NCI-H146 (cell line): ENCODE measurements around the gene ABCD1.
"Not testable (repeated sequence)": the region's sequence is repeated elsewhere in the genome, so short reads cannot be mapped to it uniquely, and the experiment has no call there.

ENCODE experiments used
- DNase-seq: peaks from one replicate; lab custom pipeline; 2025; lab: John Stamatoyannopoulos, UW

ABCD1 gene

DNA sequence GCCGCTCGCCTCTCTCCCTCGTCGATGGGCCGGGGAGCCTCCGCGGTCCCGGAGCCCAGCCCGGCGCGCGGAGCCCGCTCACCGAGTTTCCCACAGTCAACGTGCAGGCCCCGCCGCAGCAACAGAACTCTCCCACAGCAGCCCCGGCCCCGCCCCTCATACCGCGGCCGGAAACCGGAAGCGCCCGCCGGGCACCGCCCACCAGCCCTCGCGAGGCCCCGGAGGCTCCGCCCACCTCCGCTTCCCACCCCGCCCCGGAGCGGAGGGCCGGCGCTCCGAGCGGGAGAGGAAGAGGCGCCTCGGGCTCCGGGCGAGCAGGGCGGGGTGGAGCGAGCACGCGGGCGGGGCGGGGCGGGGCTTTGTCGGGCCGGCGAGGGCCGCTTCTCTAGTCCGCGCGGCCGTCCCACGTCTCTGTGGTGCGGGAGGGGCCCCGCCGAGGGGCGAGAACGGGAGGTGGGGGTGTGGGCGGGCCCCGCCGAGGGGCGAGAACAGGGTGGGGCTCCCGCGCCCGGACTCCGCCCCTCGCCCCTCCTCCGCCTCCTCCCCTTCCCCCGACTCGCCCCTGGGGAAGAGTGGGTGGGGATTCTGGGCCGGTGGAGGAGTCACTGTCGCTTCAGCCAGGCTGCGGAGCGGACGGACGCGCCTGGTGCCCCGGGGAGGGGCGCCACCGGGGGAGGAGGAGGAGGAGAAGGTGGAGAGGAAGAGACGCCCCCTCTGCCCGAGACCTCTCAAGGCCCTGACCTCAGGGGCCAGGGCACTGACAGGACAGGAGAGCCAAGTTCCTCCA lies at the start of gene ABCD1, which contains the start of gene BCAP31:
Gene ABCD1, plus strand, starts transcription at position 605 of the 787 bp plus-strand sequence. CDS start 411 bp downstream, outside the sequence.
Gene BCAP31, minus strand, starts transcription at position 136 of the 787 bp plus-strand sequence. CDS start 1,143 bp downstream, outside the sequence.
- DNase-seq: peak; percentile 96

DNA sequence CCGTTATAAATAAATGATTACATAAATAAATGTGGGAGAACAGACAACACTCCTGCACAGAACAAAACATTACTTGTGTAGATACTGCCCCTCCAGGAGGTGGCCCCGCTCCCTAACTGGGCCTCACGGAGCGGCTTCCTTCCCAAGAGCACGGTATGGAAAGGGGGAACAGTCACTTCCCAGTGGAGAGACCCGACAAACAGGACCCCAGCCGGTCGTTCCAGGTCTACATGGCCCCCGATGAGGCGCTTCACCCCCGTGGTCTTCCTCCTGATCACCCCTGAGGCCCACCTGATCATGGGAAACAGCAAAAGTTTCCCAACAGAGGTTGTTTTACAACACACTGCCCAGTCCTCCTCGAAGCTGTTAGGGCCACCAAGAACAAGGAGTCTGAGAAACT lies 43.5 kb upstream of the ABCD1 start:
- no peak for DNase-seq

DNA sequence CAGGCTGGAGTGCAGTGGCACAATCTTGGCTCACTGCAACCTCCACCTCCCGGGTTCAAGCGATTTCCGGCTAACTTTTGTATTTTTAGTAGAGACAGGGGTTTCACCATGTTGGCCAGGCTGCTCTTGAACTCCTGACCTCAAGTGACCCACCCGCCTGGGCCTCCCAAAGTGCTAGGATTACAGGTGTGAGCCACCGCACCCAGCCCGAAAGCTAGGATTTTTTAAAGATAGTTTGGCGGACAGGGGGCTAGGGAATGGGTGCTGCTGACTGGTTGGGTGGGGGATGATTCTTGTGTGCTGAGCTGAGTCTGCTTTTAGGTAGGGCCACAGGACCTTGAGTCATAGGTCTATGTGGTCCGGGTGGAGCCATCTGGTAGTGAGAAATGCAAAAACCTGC lies 41.2 kb upstream of the ABCD1 start:
- not testable (repeated sequence) for DNase-seq

DNA sequence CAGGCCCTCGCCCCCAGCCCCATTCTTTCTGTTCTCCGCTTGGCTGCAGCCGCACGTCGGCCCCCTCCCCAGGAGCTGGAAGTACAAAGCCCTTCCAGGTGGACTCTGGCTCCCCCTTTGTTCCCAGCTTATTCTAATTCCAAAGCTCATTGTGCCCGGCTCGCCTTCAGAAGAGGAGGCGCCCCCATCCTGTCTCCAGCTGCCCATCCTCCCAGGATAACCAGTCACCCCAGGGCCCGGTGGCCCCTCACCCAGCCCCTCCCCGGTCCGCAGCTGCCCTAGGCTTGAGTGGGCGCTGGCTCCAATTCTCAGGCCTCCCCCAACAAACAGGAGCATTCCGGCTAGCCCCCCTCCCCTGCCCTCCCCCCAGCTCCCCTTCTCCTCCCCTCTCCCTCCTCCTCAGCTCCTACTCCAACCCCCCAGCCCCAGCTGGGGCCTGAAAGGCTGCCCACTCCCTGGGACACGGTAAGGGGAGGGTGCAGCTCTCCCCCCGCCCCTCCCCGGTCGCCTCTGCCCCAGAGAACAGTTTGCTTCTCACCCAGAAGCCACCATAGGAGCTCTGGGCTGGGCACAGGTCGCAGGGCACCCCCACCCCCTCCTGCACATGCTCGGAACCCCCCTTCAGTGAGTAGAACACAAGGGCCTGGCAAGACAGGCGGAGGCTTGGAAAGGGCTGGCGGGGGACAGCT lies 40.0 kb upstream of the ABCD1 start:
- peak; percentile 19 for DNase-seq

DNA sequence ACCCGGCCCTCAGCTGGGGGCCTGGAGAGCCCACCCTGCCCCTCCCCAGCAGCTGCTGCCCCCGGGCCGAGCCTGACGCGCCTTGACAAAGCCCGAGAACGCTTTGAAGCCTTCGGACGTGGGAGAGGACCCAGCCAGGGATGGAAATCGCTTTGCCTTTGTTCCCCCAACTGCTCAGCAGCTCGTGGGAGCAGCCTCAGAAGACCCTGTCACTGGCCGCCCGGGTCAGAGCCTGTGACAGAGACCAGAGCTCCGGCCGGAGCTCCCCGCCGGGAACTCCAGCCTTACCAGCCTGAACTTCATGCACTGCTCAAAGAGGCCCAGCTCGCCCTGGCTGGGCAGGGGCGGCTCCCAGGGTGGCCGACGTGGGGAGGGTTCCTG lies 39.5 kb upstream of the ABCD1 start:
- no peak for DNase-seq

DNA sequence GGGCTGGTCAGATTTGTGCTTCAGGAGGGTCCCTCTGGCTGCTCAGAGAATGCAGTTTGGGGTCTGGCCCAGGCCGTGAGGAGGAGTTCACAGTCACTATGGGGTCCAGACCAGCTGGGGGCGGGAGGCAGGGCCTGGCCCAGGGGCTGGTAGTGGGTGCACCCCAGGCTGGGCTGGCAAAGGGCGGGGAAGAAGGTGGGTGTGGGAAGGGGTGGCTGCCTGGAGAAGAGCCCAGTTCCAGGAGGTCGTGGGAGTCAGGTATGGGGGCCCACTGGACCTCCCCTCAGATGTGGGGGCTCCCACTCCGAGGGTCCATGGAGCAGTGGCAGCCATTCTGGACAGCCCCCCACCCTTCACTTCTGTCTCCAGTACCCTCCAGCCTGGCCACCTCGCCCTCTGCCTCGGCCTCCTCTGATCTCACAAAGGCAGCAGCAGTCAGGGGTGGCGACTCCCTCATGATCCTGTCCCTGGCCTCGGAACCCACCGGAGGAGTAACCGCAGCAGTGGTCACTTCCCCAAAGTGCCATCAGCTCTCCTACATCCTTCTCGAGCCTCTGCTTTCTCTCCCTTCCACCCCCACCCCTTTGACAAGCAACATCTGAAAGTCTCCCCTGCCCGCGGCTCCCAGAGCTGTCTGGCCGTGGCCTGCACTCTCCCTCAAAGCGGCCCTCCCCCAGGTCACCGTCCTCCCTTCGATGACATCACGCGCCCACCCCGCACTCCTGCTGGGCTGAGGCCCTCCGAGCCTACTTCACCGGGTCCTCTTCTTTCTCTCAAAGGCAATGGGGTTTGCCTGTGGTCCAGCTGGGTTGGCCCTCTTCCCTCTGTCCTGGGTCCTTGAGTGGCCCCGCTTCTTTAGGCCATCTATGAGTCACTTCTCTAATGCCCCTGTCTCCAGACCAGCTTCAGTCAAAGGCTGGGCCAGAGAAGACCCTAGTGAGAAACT lies 38.6 kb upstream of the ABCD1 start:
- DNase-seq: no peak

DNA sequence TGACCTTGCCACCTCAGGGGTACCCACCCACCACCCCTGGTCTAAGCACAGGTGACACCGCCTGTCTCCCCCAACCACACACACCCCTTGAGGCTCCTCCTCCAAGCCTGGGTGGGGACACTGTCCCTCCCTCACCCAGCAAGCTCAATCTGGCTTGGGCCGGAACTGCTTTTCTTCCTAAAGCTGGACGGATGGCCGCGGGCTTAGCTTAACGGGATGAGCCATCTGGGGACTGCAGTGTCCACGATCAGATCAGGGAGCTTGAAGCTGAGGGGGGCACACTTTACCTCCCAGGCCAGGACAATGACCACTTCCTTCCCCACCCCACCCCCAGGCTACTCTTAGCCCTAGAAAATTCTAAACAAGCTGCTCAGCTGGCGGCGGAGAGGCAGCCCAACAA lies 37.9 kb upstream of the ABCD1 start:
- DNase-seq: no peak

DNA sequence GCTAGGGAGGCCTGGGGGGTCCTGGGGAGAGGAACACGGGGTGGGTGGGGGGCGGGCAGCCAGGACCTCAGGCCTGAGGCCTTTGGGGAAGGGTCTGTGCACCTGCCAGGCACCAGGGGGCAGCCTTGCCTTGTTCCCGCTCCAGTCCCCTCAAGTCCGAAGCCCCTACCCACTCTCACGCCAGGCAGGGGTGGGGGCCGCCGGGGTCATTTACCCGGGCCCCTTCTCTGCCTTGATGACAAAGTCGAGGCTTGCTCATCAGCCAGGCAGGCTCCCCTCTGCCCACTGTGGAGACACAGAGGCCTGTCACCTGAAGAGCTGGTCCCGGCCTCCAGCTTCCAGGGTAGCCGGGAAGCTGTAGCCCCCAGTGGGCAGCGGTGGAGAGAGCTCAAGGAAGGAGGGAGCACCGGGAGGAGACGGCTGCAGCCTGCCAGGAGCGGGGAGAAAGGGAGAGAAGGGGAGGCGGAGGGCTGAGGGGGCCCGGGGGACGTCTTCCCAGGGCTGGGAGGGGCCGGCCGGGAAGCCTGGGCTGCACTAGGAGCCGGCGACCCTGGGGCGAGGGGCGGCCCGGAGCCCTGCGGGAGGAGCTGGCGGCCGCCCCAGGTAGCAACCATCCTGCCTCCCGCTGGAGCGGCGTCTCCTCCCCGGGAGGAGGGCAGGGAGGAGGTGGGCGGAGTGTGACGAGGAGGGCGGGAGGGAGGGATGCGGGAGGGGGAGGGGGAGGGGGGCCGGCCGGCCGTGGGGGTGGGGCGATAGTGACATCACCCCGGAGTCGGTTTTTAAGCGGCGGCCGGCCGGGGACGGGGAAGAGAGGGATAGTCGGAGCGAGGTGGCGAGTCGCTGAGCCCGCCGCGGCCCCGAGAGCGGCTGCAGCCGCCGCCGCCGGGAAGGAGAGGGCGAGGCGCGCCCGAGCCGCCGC lies 37.3 kb upstream of the ABCD1 start, which contains the start of gene SLC6A8:
Gene SLC6A8, plus strand, starts transcription at position 806 of the 919 bp plus-strand sequence. CDS start 649 bp downstream, outside the sequence.
- peak; percentile 66 for DNase-seq

DNA sequence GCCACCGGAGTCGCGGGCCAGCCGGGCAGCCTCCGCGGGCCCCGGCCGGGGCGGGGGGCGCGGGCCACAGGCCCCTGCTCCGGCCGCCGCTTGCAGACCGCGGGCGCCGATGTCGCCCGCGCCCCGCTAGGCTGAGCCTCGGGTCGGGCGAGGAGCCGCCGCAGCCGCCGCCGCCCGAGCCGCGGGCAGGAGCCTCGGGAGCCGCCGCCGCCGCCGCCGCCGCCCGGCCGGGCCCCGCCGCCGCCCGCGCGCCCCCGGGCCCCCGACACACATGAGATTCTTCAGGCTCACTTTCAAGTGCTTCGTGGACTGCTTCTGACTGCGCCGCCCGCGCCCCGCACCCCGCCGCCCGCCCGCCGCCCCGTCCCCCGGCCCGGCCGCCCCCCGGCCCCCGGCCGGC lies 36.6 kb upstream of the ABCD1 start:
- DNase-seq: no peak

DNA sequence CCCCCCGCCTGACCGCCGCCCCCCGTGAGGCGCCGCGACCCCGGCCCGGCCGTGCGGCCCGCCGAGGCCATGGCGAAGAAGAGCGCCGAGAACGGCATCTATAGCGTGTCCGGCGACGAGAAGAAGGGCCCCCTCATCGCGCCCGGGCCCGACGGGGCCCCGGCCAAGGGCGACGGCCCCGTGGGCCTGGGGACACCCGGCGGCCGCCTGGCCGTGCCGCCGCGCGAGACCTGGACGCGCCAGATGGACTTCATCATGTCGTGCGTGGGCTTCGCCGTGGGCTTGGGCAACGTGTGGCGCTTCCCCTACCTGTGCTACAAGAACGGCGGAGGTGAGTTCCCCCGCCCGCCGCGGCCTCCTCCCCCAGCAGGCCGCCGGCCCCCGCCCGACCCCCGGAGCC lies 36.1 kb upstream of the ABCD1 start:
- no peak for DNase-seq

DNA sequence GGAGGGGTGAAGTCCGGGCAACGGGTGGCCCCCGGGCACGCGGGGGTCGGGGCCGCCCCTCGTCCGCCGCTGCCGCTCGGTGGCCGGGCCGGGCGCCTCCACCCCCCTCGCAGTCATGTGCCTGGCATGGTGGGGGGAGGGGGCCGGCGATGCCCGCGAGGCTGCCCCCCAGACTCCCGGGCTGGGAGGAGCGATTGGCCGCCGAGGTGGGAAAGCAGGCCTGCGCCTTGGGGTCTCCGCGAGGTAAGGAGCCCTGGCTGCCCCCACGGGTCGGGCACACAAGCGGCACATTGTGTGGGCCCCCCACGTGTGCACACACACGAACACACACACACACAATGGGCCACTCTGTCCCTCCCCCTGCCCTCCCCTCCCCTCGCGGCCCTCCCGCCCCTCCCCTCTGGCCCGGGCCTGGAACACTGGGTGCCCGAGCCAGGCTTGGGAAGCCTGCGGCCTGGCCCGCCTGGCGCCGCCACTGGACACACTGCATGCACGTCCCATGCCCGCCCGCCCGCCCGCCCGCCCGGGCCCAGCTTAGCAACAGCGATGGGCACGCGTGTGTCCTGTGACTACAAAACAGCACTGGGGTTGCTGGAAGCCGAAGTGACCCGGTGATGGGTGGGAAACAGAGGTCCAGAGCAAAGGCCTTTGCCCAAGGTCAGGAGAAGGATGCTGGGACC lies 35.6 kb upstream of the ABCD1 start:
- DNase-seq: no peak

DNA sequence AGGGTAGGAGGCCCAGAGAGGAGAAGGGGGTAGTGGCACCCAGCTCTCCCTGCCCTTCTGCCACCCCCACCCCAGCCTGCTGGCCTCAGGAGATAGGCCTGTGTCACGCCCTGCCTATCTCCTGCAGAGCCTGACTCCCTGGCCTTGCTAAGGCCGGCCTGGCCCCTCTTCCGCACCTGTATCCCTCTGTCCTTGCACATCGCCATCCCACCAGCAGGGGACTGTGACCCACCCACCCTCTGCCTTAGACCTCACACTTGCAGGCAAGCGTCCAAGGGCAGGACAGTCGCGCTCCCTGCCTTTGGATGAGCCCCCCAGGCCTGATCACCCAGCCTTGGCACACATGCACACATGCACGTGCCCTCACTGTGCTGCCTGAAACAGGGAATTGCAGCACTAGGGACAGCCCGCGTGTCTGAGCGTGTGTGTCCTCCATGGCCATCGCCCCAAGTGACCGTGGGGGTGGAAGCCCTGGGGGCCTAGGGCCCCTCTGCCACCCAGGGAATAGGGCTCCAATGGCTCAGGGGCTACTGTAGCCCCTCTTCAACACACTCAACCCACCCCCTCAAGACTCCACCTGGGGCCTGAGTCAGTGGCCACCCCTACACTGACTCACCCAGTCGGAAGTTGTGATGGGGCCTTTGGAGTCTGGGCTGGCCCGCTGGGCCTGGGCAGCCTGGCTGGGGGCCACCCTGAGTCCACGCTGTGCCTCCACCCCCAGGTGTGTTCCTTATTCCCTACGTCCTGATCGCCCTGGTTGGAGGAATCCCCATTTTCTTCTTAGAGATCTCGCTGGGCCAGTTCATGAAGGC lies 34.8 kb upstream of the ABCD1 start:
- DNase-seq: no peak

DNA sequence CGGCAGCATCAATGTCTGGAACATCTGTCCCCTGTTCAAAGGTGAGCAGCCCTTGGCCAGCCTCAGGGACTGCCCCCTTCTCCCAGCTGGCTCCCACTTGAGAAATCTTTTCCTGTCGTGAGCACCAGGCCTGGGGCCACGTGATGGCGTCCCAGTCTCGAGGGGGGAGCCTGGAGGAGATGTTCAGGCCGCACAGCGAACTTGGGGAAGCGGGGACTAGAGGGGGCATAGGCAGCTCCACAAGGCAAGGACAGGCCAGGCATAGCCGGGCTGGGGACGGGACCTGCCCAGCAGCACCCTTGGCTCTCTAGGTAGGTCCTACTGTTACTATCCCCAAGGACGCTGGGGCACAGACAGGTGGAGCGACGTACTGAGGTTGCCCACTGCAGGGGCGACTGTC lies 34.2 kb upstream of the ABCD1 start:
- no peak for DNase-seq

DNA sequence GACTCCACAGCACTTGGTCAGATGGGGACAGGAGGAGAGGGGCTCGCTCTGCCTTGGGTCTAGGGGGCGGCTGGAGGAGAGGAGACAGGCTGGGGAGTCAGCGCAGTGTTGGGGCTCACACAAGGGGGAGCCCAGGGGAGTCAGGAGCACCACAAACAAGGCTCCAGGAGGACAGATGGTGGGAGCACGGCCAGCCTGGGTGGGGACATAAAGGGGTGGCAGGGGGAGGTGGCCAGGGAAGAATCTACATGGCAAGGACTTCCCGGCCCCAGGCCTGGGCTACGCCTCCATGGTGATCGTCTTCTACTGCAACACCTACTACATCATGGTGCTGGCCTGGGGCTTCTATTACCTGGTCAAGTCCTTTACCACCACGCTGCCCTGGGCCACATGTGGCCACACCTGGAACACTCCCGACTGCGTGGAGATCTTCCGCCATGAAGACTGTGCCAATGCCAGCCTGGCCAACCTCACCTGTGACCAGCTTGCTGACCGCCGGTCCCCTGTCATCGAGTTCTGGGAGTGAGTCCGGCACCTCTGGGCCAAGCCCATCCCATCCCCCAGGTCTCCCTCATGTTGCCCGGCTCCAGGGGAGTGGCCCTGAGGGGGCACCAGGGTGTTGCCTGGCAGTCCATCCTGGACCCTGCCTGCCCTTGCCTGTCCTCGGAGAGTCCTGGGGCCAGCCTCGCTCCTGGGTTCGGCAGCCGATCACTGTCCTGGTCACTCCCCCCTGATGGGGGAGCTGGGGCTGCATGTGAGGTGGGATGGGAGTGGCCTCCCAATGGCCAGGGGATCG lies 33.4 kb upstream of the ABCD1 start:
- not testable (repeated sequence) for DNase-seq

DNA sequence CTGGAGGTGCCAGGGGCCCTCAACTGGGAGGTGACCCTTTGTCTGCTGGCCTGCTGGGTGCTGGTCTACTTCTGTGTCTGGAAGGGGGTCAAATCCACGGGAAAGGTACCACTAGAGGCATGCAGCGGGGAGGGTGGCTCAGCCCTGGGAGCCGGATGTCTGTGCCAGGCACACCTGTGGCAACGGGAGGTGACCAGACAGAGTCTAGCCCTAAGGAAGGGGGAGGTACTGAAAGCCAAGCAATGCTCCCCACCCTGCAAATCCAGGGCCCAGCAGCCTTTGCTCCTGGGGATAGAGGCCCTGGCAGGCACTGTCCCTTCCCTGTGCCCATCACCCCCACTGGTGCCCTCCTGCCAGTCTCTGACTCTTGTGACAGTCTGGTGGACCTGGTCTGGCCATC lies 32.7 kb upstream of the ABCD1 start:
- DNase-seq: no peak

DNA sequence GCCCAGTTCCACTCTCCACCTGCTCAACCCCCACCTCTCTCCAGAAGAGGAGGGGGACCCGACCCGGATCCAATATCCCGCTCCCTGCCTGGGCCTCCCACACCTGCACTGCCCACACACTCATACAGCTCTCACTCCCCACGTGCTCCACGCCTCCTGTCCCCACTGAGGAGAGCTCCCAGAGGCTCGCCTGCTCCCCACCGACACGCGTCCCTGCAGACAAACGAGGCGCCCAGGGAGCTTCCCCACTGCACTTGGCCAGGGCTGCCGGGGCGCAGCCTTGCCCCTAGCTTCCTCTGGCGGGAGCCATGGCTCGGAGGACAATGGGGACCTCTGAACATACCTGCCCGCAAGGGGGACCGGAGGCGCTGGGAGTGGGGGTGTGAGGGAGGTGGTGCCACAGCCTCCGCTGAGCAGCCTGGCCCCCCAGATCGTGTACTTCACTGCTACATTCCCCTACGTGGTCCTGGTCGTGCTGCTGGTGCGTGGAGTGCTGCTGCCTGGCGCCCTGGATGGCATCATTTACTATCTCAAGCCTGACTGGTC lies 32.0 kb upstream of the ABCD1 start:
- no peak for DNase-seq

DNA sequence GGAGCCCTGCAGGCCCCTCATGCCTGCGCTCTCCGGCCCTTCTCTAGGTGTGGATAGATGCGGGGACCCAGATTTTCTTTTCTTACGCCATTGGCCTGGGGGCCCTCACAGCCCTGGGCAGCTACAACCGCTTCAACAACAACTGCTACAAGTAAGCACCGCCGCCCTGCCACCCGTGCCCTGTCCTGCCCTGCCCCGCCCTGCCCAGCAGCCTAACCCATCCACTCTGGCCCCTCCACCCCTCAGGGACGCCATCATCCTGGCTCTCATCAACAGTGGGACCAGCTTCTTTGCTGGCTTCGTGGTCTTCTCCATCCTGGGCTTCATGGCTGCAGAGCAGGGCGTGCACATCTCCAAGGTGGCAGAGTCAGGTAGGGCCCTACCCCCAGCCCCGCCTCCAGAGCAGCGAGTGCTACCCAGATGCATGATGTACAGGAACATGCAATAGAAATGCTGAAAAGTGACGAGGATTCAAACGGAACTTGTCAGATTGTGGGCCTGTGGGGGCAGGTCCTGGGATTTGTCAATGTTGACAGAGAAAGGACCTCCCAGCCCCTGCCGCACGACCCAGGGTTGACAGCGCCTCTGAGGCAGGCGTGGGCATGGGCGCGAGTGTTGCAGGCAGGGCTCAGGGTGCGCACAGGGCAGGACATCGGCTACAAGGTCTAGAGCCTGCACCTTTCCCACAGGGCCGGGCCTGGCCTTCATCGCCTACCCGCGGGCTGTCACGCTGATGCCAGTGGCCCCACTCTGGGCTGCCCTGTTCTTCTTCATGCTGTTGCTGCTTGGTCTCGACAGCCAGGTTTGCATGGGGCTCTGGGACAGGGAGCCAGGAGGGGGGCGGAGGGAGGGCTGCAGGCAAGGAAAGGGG lies 31.2 kb upstream of the ABCD1 start:
- no peak for DNase-seq
